ENCODE measurements around the gene RRM1.

The RRM1 gene

DNA sequence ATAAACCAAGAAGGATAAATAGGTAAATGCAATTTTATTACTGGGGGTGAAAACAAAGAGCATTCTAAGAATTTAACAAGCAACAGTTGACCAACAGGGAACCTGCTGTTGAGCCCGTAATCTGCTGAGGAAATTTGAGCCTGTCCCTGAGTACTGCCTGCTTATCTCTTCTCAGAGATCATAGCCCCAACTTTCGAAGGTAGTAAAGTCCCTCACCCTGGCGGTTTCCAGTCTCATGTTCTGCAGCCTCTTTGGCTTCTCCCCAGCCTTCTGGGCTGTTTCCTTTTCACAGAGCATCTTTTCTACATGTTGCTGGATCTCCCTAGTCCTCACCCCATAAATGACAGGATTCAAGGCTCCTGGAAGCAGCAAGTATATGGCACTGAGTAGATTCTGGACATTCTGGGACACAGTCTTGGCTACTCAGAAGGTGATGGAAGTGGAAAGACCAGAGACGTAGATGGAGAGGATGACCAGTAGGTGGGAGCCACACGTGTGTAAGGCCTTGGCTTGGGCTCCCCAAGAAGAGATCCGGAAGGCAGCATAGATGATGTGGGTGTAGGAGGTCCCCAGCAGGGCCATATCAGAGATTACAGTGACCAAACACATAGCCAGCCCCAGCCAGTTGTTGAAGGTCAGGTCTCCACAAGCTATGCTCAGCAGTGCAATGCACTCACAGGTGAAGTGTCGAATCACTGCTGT lies 51.6 kb downstream of the RRM1 start:
- H3K79me2 ChIP-seq (ENCODE audit: insufficient read depth, low read length), result no peaks in the 10 kb centered on the region
- no peaks in the 10 kb centered on the region for H3K4me1 ChIP-seq (ENCODE audit: insufficient read depth, low read length, severe bottlenecking)
- no peak overlapping the region for H3K4me2 ChIP-seq (ENCODE audit: low read length)
- H3F3A ChIP-seq (ENCODE audit: insufficient read depth, low read length), result no peaks in the 10 kb centered on the region
- no peaks in the 10 kb centered on the region for H4K20me1 ChIP-seq (ENCODE audit: insufficient read depth, low read length)
- no peaks in the 10 kb centered on the region for H3K27me3 ChIP-seq (ENCODE audit: insufficient read depth, low read length)
- TF ChIP-seq EZH2 (IDR thresholded peaks at IDR 0.05; ENCODE audit: borderline replicate concordance, low read length), result no peak
- TF ChIP-seq, protein P1, sequence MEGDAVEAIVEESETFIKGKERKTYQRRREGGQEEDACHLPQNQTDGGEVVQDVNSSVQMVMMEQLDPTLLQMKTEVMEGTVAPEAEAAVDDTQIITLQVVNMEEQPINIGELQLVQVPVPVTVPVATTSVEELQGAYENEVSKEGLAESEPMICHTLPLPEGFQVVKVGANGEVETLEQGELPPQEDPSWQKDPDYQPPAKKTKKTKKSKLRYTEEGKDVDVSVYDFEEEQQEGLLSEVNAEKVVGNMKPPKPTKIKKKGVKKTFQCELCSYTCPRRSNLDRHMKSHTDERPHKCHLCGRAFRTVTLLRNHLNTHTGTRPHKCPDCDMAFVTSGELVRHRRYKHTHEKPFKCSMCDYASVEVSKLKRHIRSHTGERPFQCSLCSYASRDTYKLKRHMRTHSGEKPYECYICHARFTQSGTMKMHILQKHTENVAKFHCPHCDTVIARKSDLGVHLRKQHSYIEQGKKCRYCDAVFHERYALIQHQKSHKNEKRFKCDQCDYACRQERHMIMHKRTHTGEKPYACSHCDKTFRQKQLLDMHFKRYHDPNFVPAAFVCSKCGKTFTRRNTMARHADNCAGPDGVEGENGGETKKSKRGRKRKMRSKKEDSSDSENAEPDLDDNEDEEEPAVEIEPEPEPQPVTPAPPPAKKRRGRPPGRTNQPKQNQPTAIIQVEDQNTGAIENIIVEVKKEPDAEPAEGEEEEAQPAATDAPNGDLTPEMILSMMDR (IDR thresholded peaks at IDR 0.05; ENCODE audit: low read length), result no peak
- H3K27ac ChIP-seq (ENCODE audit: low read depth, low read length, poor library complexity, severe bottlenecking), result no peak overlapping the region
- H3K4me3 ChIP-seq (ENCODE audit: low read depth, low read length, poor library complexity, severe bottlenecking), result no peak overlapping the region
- H3K9ac ChIP-seq (ENCODE audit: low read length), result no peak overlapping the region
- peaks cover 15% of the 10 kb centered on the region for H3K36me3 ChIP-seq (ENCODE audit: insufficient read depth, low read length)
- no peaks in the 10 kb centered on the region for H3K9me2 ChIP-seq (ENCODE audit: low read depth, low read length)
- no peak overlapping the region for H2AFZ ChIP-seq (ENCODE audit: low read length)
- no peaks in the 10 kb centered on the region for H3K9me3 ChIP-seq (ENCODE audit: low read length)

DNA sequence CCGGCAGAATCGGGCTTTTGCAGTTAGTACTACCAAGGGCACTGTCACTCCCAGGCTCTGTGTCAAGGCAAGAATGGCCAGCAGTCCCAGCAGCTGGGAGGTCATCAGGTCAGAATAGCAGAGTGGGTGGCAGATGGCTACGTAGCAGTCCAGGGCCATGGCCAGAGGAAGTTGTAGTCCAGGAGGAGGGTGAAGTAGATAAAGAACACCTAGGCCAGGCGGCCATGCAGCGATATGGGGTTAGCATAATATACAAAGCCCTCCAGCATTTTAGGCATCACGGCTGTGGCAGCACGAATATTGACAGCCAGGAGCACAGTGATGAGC lies 52.1 kb downstream of the RRM1 start:
- no peaks in the 10 kb centered on the region for H3K4me1 ChIP-seq (ENCODE audit: insufficient read depth, low read length, severe bottlenecking)
- H3K4me2 ChIP-seq (ENCODE audit: low read length), result no peak overlapping the region
- H2AFZ ChIP-seq (ENCODE audit: low read length), result no peak overlapping the region
- no peaks in the 10 kb centered on the region for H3K9me3 ChIP-seq (ENCODE audit: low read length)
- H3K9me2 ChIP-seq (ENCODE audit: low read depth, low read length), result no peaks in the 10 kb centered on the region
- no peaks in the 10 kb centered on the region for H3K79me2 ChIP-seq (ENCODE audit: insufficient read depth, low read length)
- H3F3A ChIP-seq (ENCODE audit: insufficient read depth, low read length), result no peaks in the 10 kb centered on the region
- H3K9ac ChIP-seq (ENCODE audit: low read length), result no peak overlapping the region
- no peak for TF ChIP-seq EZH2 (IDR thresholded peaks at IDR 0.05; ENCODE audit: borderline replicate concordance, low read length)
- TF ChIP-seq, protein P1 (IDR thresholded peaks at IDR 0.05; ENCODE audit: low read length), result no peak
- H3K36me3 ChIP-seq (ENCODE audit: insufficient read depth, low read length), result peaks cover 10% of the 10 kb centered on the region
- H4K20me1 ChIP-seq (ENCODE audit: insufficient read depth, low read length), result no peaks in the 10 kb centered on the region
- H3K27me3 ChIP-seq (ENCODE audit: insufficient read depth, low read length), result no peaks in the 10 kb centered on the region
- H3K27ac ChIP-seq (ENCODE audit: low read depth, low read length, poor library complexity, severe bottlenecking), result no peak overlapping the region
- no peak overlapping the region for H3K4me3 ChIP-seq (ENCODE audit: low read depth, low read length, poor library complexity, severe bottlenecking)

DNA sequence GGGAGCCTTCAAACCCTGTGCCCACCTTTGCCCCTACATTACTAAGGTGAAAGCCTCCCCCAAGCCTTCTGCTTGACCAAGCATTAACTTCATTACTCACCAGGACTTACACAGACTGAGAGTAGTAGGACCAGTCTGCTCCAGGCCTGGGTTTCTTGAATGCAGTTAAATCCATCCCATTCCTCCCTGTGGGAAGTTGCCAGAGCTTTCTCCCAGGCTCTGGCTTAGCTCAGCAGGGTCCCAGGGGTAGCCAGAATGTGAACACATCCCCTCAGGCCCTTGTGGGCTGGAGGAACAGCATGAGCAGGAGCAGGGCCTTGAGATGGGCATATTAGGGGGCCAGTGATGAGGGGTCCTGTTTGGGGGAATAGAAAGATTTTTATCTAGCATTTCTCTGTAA lies 59.9 kb downstream of the RRM1 start:
- H3K4me3 ChIP-seq (ENCODE audit: low read depth, low read length, poor library complexity, severe bottlenecking), result no peak overlapping the region
- H3F3A ChIP-seq (ENCODE audit: insufficient read depth, low read length), result no peaks in the 10 kb centered on the region

More for the DNA sequence above, 59.9 kb downstream of the RRM1 start:
- Histone ChIP-seq H3K9ac (ENCODE audit: low read length) (no peak overlapping the region), H3K9me2 (ENCODE audit: low read depth, low read length) (no peaks in the 10 kb centered on the region), H3K4me2 (ENCODE audit: low read length) (no peak overlapping the region), H3K27ac (ENCODE audit: low read depth, low read length, poor library complexity, severe bottlenecking) (no peak overlapping the region), H3K36me3 (ENCODE audit: insufficient read depth, low read length) (no peaks in the 10 kb centered on the region), H3K79me2 (ENCODE audit: insufficient read depth, low read length) (no peaks in the 10 kb centered on the region), H3K4me1 (ENCODE audit: insufficient read depth, low read length, severe bottlenecking) (no peaks in the 10 kb centered on the region), H4K20me1 (ENCODE audit: insufficient read depth, low read length) (no peaks in the 10 kb centered on the region), H2AFZ (ENCODE audit: low read length) (no peak overlapping the region), H3K27me3 (ENCODE audit: insufficient read depth, low read length) (no peaks in the 10 kb centered on the region), H3K9me3 (ENCODE audit: low read length) (no peaks in the 10 kb centered on the region)
- TF ChIP-seq EZH2 (IDR thresholded peaks at IDR 0.05; ENCODE audit: borderline replicate concordance, low read length), result no peak
- TF ChIP-seq, protein P1 (IDR thresholded peaks at IDR 0.05; ENCODE audit: low read length), result no peak
